GM23248 (cell line): Measurements from ENCODE around the gene ATF3. TPM values are rescaled to one million over a fixed set of nuclear protein-coding genes. Genes with fewer than 3 reads are reported as not detected.

Experiments used
- DNase-seq: peaks from one replicate; pipeline ENCODE4 v3.0.0-alpha.2; 2015
- H2AFZ ChIP-seq: fragments of 200-600 bp; sonication (generic); 2 replicates; pipeline ENCODE4 v1.6.1; 2016; ENCODE audit warnings: antibody characterized with exemption
- H3F3A ChIP-seq: fragments of 200-600 bp; sonication (generic); 2 replicates; pipeline ENCODE4 v1.6.1; 2016; ENCODE audit warnings: mild to moderate bottlenecking, antibody characterized with exemption, mixed run types; ENCODE audit not compliant: insufficient read depth
- H3K27ac ChIP-seq: fragments of 200-600 bp; sonication (generic); 2 replicates; pipeline ENCODE4 v1.5.1; 2016; ENCODE audit warnings: mild to moderate bottlenecking
- H3K27me3 ChIP-seq: fragments of 200-600 bp; sonication (generic); replicated peaks from 2 replicates; pipeline ENCODE4 v1.6.1; 2016; ENCODE audit warnings: mild to moderate bottlenecking; ENCODE audit not compliant: insufficient read depth
- H3K36me3 ChIP-seq: fragments of 200-600 bp; sonication (generic); 2 replicates; pipeline ENCODE4 v1.6.1; 2016; ENCODE audit warnings: low read depth, mild to moderate bottlenecking
- H3K4me1 ChIP-seq: fragments of 200-600 bp; sonication (generic); 2 replicates; pipeline ENCODE4 v1.6.1; 2016; ENCODE audit warnings: mild to moderate bottlenecking; ENCODE audit not compliant: insufficient read depth
- H3K4me2 ChIP-seq: fragments of 200-600 bp; sonication (generic); one replicate; pipeline ENCODE4 v1.6.1; 2016; ENCODE audit warnings: mild to moderate bottlenecking; ENCODE audit not compliant: unreplicated experiment
- H3K4me3 ChIP-seq: fragments of 200-600 bp; sonication (generic); 2 replicates; pipeline ENCODE4 v1.5.1; 2016; ENCODE audit warnings: mild to moderate bottlenecking
- H3K79me2 ChIP-seq: fragments of 200-600 bp; sonication (generic); 2 replicates; pipeline ENCODE4 v1.6.1; 2016; ENCODE audit warnings: mild to moderate bottlenecking; ENCODE audit not compliant: insufficient read depth
- H3K9ac ChIP-seq: fragments of 200-600 bp; sonication (generic); 2 replicates; pipeline ENCODE4 v1.6.1; 2016; ENCODE audit warnings: mild to moderate bottlenecking
- H3K9me2 ChIP-seq: fragments of 200-600 bp; sonication (generic); 2 replicates; pipeline ENCODE4 v1.6.1; 2016; ENCODE audit warnings: mixed run types, mild to moderate bottlenecking, moderate library complexity; ENCODE audit not compliant: insufficient read depth
- H3K9me3 ChIP-seq: fragments of 200-600 bp; sonication (generic); one replicate; pipeline ENCODE4 v1.6.1; 2017; ENCODE audit warnings: low read depth
- H4K20me1 ChIP-seq: fragments of 200-600 bp; sonication (generic); 2 replicates; pipeline ENCODE4 v1.6.0; 2016; ENCODE audit not compliant: insufficient read depth
- EZH2 ChIP-seq: fragments of 200-600 bp; sonication (generic); IDR thresholded peaks from 2 replicates; pipeline ENCODE4 v1.6.1; 2018; ENCODE audit warnings: antibody characterized with exemption, mild to moderate bottlenecking; ENCODE audit not compliant: insufficient read depth, poor library complexity, severe bottlenecking
- EZH2phosphoT487 ChIP-seq: fragments of 200-600 bp; sonication (generic); IDR thresholded peaks from 2 replicates; pipeline ENCODE4 v1.6.1; 2018; ENCODE audit warnings: antibody characterized with exemption, moderate library complexity, mild to moderate bottlenecking, low read depth; ENCODE audit not compliant: insufficient read depth
- WGBS, 2 experiments: methylation state at CpG; one replicate each; pipeline ENCODE4 v1.1.6; 2015 to 2017; ENCODE audit warnings: low lambda C conversion rate in 2 of 2, low coverage in 1 of 2; ENCODE audit errors: missing lambda C conversion rate in 2 of 2; 5-methylcytosine and 5-hydroxymethylcytosine counted together
- in situ Hi-C: fragments of 300-500 bp; cut with MboI; formaldehyde crosslinking; loops from 2 replicates; pipeline ENCODE4 v1.15.0; 2020
- polyA plus RNA-seq: library from polyadenylated mRNA; unstranded; fragments of >200 nt; fragmentation: Nextera tagmentation; extraction: Ambion mirVana; gene quantifications from 2 replicates; pipeline ENCODE4 v1.2.1, GENCODE V29; 2016
- total RNA-seq: library from RNA; depleted of rRNA; stranded (reverse); fragments of >200 nt; shearing (Covaris generic); gene quantifications from 2 replicates; pipeline ENCODE4 v1.2.3, GENCODE V29; 2014

ATF3 gene
- total and polyA plus RNA-seq, 2 experiments from 2014 or later: 0.86 to 1.7 TPM

- Histone ChIP-seq H2AFZ (no peak overlapping the region), H3K9me3 (no peaks in the 10 kb centered on the region), H3K27ac (no peak overlapping the region), H3K4me1 (no peaks in the 10 kb centered on the region), H3K9me2 (no peaks in the 10 kb centered on the region), H3K9ac (no peak overlapping the region), H4K20me1 (no peaks in the 10 kb centered on the region), H3K4me2 (no peak overlapping the region), H3K36me3 (no peaks in the 10 kb centered on the region), H3F3A (no peaks in the 10 kb centered on the region), H3K27me3 (peaks cover 5% of the 10 kb centered on the region; the same call in 1 of the 2 replicates), H3K79me2 (no peaks in the 10 kb centered on the region), H3K4me3 (no peak overlapping the region)
- TF ChIP-seq EZH2 (no peak), EZH2phosphoT487 (no peak)
- in situ Hi-C loops: no loop called here
- 88 to 90% methylated on average over 7 of the region's 7 CpGs for WGBS, 2 experiments
- no peak for DNase-seq
Observed at GRCh38 chr1:212628813-212629415, 20.4 kb downstream of the ATF3 start.

- H3K79me2 ChIP-seq: no peaks in the 10 kb centered on the region
- peaks cover 5% of the 10 kb centered on the region; the same call in 1 of the 2 replicates for H3K27me3 ChIP-seq
- no peak for DNase-seq
- H2AFZ ChIP-seq: no peak overlapping the region
- H3K9me3 ChIP-seq: no peaks in the 10 kb centered on the region
- no peaks in the 10 kb centered on the region for H3K36me3 ChIP-seq
- no peaks in the 10 kb centered on the region for H4K20me1 ChIP-seq
- H3K4me3 ChIP-seq: no peak overlapping the region
- H3F3A ChIP-seq: no peaks in the 10 kb centered on the region
- WGBS, 2 experiments: 48 to 56% methylated on average over 5 of the region's 5 CpGs
- no peaks in the 10 kb centered on the region for H3K4me1 ChIP-seq
- no peak overlapping the region for H3K4me2 ChIP-seq
- in situ Hi-C loops: no loop called here
- H3K9me2 ChIP-seq: no peaks in the 10 kb centered on the region
- no peak overlapping the region for H3K27ac ChIP-seq
- no peak for TF ChIP-seq EZH2phosphoT487
- TF ChIP-seq EZH2: no peak
- no peak overlapping the region for H3K9ac ChIP-seq
Observed at GRCh38 chr1:212629450-212630157, 21.0 kb downstream of the ATF3 start.

- H3K27me3 ChIP-seq: peaks cover 5% of the 10 kb centered on the region; the same call in 1 of the 2 replicates
- no peak overlapping the region for H3K4me3 ChIP-seq
- H3K79me2 ChIP-seq: no peaks in the 10 kb centered on the region
- H3K9me2 ChIP-seq: no peaks in the 10 kb centered on the region
- H3K9me3 ChIP-seq: no peaks in the 10 kb centered on the region
- H2AFZ ChIP-seq: no peak overlapping the region
- TF ChIP-seq EZH2 (no peak), EZH2phosphoT487 (no peak)
- H4K20me1 ChIP-seq: no peaks in the 10 kb centered on the region
- H3K4me1 ChIP-seq: no peaks in the 10 kb centered on the region
- WGBS, 2 experiments: 50 to 55% methylated on average over 16 of the region's 16 CpGs
- no peak overlapping the region for H3K27ac ChIP-seq
- H3F3A ChIP-seq: no peaks in the 10 kb centered on the region
- no peak overlapping the region for H3K4me2 ChIP-seq
- in situ Hi-C loops: no loop called here
- H3K36me3 ChIP-seq: no peaks in the 10 kb centered on the region
- DNase-seq: peak; percentile 85
- H3K9ac ChIP-seq: no peak overlapping the region
Observed at GRCh38 chr1:212630158-212630900, 21.8 kb downstream of the ATF3 start.

- H3K27ac ChIP-seq: no peak overlapping the region
- no peak overlapping the region for H3K4me2 ChIP-seq
- no peaks in the 10 kb centered on the region for H3K79me2 ChIP-seq
- H3K9me3 ChIP-seq: no peaks in the 10 kb centered on the region
- no peak overlapping the region for H3K9ac ChIP-seq
- H3F3A ChIP-seq: peaks cover 10% of the 10 kb centered on the region; the same call in 1 of the 2 replicates
- no peaks in the 10 kb centered on the region for H4K20me1 ChIP-seq
- no peak for DNase-seq
- no peak overlapping the region for H3K4me3 ChIP-seq
- H3K27me3 ChIP-seq: no peaks in the 10 kb centered on the region
- H2AFZ ChIP-seq: no peak overlapping the region
- no peaks in the 10 kb centered on the region for H3K9me2 ChIP-seq
- in situ Hi-C loops: no loop called here
- H3K36me3 ChIP-seq: no peaks in the 10 kb centered on the region
- 78 to 80% methylated on average over 4 of the region's 4 CpGs for WGBS, 2 experiments
- no peak for TF ChIP-seq EZH2
- TF ChIP-seq EZH2phosphoT487: no peak
- peaks cover 22% of the 10 kb centered on the region for H3K4me1 ChIP-seq
Observed at GRCh38 chr1:212633161-212633560, 24.6 kb downstream of the ATF3 start.
